Epithelial cell of proximal tubule (primary cell): ENCODE measurements around the gene ST14. TPM values are rescaled to one million over a fixed set of nuclear protein-coding genes. Genes with fewer than 3 reads are reported as not detected.

Experiments used
- DNase-seq: peaks from one replicate; pipeline ENCODE4 v3.0.0-alpha.2; 2011; ENCODE audit warnings: low read depth
- H3K4me3 ChIP-seq: 2 replicates; pipeline ENCODE4 v1.5.1; 2011; ENCODE audit warnings: low read depth, mild to moderate bottlenecking, low read length
- CTCF ChIP-seq: conservative IDR thresholded peaks from 2 replicates; pipeline ENCODE4 v1.5.1; 2012; ENCODE audit warnings: low read depth, mild to moderate bottlenecking, low read length
- total RNA-seq: library from RNA; depleted of rRNA; stranded (reverse); fragments of >200 nt; gene quantifications from 2 replicates; pipeline ENCODE4 v1.2.3, GENCODE V29; 2015

Gene ST14
- 43.9 and 75.5 TPM in 2 replicates for total RNA-seq

GRCh38 chr11:130159657-130160497 lies at the start of gene ST14:
TSS of gene ST14 (plus strand) at chr11:130159782. CDS start at chr11:130159980, 198 bp downstream.
- H3K4me3 ChIP-seq, result peak within 1 kb of the TSS; percentile 53
- DNase-seq, result no peak
- TF ChIP-seq CTCF, result no peak

- no peak for DNase-seq
- no peak overlapping the region for H3K4me3 ChIP-seq
- no peak for TF ChIP-seq CTCF
These were observed 49.1 kb upstream of the ST14 start for GRCh38 chr11:130110339-130111108.

GRCh38 chr11:130112071-130112830 lies 47.3 kb upstream of the ST14 start:
- DNase-seq, result no peak
- H3K4me3 ChIP-seq, result no peak overlapping the region
- no peak for TF ChIP-seq CTCF

GRCh38 chr11:130114281-130114680 lies 45.3 kb upstream of the ST14 start:
- no peak for TF ChIP-seq CTCF

GRCh38 chr11:130114726-130115125 lies 44.9 kb upstream of the ST14 start:
- TF ChIP-seq CTCF, result no peak
- DNase-seq, result no peak

More at GRCh38 chr11:130114281-130114680, 45.3 kb upstream of the ST14 start:
- no peak for DNase-seq
- H3K4me3 ChIP-seq, result no peak overlapping the region

GRCh38 chr11:130115218-130115617 lies 44.4 kb upstream of the ST14 start:
- no peak for TF ChIP-seq CTCF
- no peak for DNase-seq
- no peak overlapping the region for H3K4me3 ChIP-seq

More at GRCh38 chr11:130114726-130115125, 44.9 kb upstream of the ST14 start:
- no peak overlapping the region for H3K4me3 ChIP-seq
